ELR (cell line): ENCODE data around the gene METTL13.
A peak's percentile ranks its signal among the peaks of the same experiment; 100 is the strongest.
"Not testable (repeated sequence)": the region's sequence is repeated elsewhere in the genome, so short reads cannot be mapped to it uniquely, and the experiment has no call there.

Source experiments
- DNase-seq: peaks from one replicate; pipeline ENCODE4 v3.0.0-alpha.2; 2015; ENCODE audit warnings: low read depth

Gene METTL13

DNA sequence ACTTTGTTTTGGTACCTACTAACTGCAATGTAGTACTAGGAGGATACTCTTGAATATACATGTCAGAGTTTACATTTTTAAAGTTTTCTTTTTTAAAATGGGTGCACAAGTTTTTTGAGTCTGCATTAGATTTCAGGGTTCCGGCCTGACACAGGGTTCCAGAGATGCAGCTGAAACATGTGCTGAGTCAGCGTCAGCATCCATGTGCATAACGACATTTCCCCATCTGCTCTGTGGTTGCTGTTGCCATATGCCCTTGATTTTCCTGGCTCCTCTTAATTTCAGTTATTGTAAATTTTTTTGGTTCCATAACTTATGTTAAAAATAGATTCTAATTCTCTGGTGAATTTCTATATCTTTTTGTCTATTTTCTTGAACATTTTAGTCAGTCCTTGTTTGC is 12.3 kb upstream of the METTL13 start:
- DNase-seq: no peak

GRCh38 chr1:171769754-171770153 is 11.7 kb upstream of the METTL13 start:
- no peak for DNase-seq

DNA sequence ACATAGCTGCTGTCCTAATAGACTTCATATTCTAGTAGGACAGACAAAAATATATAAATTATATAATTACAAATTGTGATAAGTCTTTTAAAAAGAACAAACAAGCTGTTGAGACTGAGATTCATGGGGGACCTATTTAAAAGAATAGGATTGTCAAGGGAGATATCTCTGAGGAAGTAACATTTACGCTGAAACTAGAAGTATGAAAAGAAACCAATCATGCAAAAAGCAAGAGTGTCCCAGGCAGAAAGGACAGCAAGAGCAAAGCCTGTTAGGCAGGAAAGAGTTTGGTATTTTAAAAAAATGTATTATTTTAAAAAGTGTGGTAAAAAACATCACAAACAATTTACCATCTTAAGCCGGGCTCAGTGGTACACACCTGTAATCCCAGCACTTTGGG is 9.1 kb upstream of the METTL13 start:
- no peak for DNase-seq

- DNase-seq: no peak
These were observed 781 bp upstream of the METTL13 start for GRCh38 chr1:171780583-171781175.

DNA sequence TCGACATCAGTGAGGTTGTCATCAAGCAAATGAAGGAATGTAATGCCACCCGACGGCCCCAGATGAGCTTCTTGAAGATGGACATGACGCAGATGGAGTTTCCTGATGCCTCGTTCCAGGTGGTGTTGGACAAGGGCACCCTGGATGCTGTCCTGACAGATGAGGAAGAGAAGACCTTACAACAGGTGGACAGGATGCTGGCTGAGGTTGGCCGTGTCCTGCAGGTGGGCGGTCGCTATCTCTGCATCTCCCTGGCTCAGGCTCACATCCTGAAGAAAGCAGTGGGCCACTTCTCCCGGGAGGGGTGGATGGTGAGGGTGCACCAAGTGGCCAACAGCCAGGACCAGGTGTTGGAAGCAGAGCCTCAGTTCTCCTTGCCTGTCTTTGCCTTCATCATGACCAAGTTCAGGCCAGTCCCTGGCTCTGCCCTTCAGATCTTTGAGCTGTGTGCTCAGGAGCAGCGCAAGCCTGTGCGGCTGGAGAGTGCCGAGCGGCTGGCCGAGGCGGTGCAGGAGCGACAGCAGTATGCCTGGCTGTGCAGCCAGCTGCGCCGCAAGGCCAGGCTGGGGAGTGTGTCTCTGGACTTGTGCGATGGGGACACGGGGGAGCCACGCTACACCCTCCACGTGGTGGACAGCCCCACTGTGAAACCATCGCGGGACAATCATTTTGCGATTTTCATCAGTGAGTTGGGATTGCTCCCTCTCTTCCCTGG is 2.5 kb downstream of the METTL13 start:
- DNase-seq: no peak

GRCh38 chr1:171784784-171785183 is 3.3 kb downstream of the METTL13 start:
- DNase-seq: no peak

DNA sequence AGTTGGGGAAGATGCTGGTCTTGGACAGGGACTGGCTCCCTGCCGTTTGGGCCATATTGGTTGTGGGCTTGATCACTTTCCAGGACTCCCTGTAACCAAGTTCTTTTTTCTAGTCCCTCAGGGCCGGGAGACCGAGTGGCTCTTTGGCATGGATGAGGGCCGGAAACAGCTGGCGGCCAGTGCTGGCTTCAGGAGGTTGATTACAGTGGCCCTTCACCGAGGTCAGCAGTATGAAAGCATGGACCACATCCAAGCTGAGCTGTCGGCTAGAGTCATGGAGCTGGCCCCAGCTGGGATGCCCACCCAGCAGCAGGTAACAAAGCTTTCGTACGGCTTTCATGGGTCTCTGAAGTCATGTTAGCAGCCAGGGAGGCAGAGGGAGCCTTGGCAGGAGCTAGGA is 4.3 kb downstream of the METTL13 start:
- no peak for DNase-seq

DNA sequence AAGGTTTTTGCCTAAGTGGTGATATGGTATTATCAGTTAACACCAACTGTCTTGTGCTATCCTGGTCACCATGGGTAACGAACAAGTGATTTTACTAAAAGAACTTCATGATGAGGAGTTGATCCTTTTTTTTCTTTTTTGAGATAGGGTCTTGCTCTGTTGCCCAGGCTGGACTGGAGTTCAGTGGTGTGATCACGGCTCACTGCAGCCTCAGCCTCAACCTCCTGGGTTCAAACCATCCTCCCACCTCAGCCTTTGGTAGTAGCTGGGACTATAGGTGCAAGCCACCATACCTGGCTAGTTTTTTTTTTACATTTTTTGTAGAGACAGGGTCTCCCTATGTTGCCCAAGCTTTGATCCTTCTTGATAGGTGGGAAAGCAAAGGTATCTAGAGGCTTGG is 5.1 kb downstream of the METTL13 start:
- DNase-seq: no peak

GRCh38 chr1:171787686-171788480 is 6.4 kb downstream of the METTL13 start:
- no peak for DNase-seq

DNA sequence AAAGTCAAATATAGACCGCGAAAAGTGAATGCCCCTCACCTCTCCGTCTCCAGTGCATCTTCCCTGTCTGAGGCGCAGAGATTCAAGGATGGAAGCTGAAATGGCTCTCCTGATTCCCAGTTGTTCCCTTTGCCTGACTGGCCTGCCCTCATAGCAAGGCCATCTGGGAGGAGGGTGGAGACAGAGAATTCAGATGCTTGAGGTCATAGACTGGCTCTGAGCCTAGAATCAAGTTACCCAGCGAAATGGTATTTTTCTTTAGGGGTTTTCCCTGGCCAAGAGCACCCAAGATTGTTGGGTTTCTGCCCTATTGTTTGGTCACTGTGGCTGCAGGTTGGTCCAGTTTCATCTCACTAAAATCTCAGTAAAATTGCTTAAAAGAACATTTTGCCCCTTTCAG is 7.2 kb downstream of the METTL13 start:
- peak; percentile 79 for DNase-seq

DNA sequence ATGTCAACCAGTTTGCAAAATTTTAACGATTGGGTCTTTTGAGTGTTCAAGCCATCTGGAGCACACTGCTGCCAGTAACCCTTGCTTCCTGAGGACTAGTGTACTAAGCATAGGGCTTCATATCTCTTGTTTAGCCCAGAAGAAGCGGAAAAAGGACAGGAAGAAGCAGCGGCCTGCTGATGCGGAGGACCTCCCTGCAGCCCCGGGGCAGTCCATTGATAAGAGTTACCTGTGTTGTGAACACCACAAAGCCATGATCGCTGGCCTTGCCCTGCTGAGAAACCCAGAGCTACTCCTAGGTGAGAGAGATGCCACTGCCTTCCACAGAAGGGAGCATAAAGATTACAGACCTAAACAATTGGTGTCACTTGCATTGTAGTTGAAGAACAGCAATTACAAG is 8.9 kb downstream of the METTL13 start:
- no peak for DNase-seq

DNA sequence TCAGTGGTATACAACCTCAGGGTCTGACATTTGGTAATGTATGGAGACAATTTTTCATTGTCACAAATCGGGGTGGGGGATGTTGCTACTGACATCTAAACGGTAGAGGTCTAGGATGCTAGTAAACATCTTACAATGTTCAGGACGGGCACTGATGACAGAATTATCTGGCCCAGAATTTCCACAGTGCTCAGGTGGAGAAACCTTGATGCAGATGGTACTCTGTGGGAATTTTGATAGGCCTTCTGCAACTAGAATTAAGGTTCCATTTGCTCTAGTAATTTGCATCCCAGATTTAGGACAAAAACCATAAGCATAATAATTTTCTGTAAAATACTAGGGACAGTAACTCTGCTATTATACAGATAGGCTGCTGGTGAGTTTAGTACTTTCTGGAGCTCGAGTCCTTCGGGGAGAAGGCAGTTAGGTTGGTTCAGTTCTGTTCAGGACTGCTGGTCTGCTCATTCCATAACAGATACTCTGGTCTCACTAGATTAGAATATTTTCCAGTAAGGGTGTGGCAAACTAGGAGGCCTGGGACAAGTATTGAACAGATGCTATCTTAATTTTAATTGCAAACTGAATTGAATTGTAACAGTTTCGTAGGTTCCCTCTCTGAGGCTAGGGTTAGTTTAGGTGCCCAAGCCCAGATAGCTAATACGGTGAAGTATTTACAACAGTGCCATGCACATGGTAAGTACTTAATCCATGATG is 11.4 kb downstream of the METTL13 start:
- DNase-seq: no peak

GRCh38 chr1:171793636-171794035 is 12.2 kb downstream of the METTL13 start:
- peak; percentile 28 for DNase-seq

DNA sequence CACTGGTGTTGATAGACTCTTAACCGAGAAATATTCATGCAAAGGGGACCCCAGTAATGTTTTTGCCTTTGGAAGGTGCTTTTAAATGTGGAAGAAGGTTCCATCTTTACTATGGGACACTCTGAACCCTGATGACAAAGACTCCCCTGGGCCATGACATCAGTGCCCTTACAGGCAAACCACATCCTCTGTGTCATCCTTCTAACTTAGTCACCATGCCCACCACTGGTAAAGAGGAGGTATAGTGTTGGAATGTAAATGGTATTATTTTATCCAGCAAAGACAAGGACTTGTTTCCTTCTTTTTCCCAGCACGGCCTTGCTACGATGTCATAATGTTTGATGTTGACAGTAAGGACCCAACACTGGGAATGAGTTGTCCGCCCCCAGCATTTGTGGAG is 12.6 kb downstream of the METTL13 start:
- peak; percentile 95 for DNase-seq

GRCh38 chr1:171796592-171796991 is 15.1 kb downstream of the METTL13 start:
- DNase-seq: no peak

DNA sequence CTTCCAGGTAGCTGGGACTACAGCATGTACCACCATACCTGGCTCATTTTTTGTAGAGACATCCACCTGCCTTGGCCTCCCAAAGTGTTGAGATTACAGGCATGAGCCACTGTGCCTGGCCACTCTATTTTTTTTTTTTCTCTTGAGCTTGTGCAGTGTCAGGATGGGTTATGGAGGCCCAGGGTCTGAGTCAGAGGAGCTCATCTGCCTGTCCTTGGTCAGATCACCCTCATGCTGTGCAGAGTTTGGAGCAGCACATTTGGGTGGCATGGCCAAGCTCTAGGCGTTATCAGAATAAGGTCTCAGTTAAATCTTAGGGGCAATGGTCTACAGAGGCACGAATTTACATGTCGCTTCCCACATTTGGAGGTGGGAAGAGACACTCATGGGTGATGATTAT is 16.9 kb downstream of the METTL13 start:
- DNase-seq: no peak

DNA sequence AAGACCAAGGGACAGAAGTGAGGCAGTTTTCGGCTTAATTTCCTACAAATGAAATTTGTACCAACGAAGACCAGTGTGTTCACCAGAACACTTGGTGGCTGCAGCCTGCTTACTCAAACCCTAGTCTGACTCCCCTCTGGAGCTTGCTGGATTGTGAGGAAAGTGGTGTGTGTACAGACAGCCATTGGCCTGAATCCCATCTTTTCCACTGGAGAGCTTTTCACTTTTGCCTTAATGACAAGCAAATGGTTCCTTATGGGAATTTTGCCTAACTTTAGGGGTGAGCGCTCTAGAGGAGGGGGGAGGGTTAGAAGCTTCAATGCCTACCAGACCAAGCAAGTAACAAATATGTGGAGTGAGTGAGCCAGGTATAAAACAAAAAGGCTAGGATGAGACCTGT is 17.3 kb downstream of the METTL13 start:
- DNase-seq: no peak

- DNase-seq: no peak
These were observed 17.7 kb downstream of the METTL13 start for GRCh38 chr1:171799166-171799565.

- DNase-seq: not testable (repeated sequence)
These were observed 18.2 kb downstream of the METTL13 start for GRCh38 chr1:171799698-171800097.

DNA sequence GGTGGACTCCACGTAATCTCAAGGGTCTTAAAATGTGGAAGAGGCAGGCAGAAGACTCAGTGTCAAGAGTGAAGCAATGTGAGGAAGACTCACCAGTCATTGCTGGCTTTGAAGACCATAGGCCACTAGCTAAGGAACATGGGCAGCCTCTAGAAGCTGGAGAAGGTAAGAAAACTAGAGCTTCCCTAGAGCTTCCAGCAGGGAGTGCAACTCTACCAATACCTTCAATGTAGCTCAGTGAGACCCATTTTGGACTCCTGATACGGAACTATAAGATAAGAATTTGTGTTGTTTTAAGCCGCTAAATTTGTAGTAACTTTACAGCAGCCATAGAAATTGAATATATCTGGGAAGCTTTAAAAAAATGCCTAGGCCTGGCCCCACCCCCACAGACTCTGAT is 18.9 kb downstream of the METTL13 start:
- DNase-seq: peak; percentile 28

DNA sequence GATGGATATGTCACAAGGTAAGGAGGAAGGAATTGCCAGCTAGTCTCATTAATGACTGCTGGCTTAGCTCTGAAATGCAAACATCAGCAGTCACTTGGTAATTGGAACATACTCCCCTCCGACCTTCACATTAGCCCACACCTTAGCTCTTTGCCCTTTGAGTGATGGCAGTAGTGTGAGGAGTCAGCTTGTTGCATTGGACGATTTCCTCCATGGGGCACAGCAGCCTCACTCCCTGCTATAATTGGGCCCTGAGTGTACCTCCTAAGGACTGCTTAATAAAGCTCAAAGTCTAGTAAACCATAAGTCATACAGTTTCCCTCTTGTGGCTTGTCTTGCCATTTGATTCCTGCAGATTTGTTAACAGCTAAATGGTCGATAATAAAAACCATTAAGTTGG is 19.4 kb downstream of the METTL13 start:
- no peak for DNase-seq

DNA sequence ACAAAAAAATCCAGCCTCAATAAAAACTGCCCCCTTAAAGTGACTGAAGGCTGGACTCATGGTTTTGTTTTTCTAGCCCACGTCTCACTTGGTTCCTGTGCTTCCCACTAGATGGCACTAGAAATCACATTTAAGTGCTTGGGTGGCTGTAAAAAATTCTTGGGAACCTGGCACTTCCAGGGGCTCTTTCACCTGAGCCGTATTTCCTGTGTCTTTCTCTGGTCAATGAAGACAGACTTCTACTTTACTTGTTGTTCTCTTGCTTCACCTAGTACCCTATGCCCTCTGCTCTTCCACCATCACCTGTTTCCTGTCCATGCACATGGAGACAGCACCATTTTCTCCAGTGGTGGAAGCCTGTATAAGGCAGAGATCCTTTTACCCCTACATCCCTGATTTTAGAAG is 20.0 kb downstream of the METTL13 start:
- peak; percentile 65 for DNase-seq

DNA sequence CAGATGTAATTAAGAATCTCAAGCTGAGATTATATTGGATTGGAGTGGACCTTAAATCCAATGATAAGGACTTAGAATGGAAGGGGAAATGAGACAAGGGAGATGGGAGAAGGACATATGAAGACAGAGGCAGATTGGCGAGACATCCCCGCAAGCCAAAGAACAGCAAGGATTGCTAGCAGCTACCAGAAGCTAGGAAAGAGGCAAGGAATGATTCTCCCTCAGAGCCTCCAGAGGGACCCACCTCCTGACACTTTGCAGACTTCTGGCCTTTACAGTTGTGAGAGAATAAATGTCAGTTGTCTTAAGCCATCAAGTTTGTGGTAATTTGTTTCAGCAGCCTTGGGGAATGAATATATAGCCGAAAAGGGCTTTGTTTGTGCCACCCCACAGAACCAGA is 20.7 kb downstream of the METTL13 start:
- no peak for DNase-seq
